Gastrocnemius medialis (tissue), 4 donors: Measurements from ENCODE around the gene GOLPH3.

Experiments used
- POLR2A ChIP-seq, 2 donors: fragments of 450-650 bp; IDR thresholded peaks; one replicate each; pipeline ENCODE4 v1.6.1; 2017; ENCODE audit warnings: antibody characterized with exemption in 2 of 2, mild to moderate bottlenecking in 2 of 2, moderate library complexity in 2 of 2
- TF ChIP-seq, protein P1 (sequence below), 5 experiments: fragments of 450-650 bp in 3 of 5; fragments of 200-600 bp in 2 of 5; sonication (generic) in 2 of 5; IDR thresholded peaks in 4 of 5; conservative IDR thresholded peaks in 1 of 5; 1 replicate in 4 of 5; 2 replicates in 1 of 5; pipeline ENCODE4 v1.5.1; 2016 to 2019; ENCODE audit warnings: antibody characterized with exemption in 5 of 5, mild to moderate bottlenecking in 3 of 5, moderate library complexity in 3 of 5

DNA sequence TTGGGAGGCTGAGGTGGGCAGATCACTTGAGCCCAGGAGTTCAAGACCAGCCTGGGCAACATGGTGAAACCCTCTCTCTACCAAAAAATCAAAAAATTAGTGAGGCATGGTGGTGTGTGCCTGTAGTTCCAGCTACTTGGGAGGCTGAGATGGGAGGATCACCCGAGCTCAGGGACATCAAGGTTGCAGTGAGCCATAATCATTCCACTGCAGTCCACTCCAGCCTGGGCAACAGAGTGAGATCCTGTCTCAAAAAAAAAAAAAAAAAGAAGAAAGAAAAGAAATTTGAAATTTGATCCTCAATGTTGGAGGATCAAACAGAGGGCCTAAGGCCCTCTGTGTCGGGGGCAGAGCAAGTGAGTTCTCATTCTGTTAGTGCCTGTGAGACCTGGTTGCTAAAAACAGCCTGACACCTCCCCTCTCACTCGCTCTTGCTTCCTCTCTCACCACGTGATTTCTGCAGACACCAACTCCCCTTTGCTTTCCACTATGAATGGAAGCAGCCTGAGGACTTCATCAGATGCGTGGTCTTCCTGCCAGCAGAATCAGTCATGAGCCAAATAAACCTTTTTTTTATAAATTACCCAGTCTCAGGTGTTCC lies 8.4 kb upstream of the GOLPH3 start:
- TF ChIP-seq, protein P1, sequence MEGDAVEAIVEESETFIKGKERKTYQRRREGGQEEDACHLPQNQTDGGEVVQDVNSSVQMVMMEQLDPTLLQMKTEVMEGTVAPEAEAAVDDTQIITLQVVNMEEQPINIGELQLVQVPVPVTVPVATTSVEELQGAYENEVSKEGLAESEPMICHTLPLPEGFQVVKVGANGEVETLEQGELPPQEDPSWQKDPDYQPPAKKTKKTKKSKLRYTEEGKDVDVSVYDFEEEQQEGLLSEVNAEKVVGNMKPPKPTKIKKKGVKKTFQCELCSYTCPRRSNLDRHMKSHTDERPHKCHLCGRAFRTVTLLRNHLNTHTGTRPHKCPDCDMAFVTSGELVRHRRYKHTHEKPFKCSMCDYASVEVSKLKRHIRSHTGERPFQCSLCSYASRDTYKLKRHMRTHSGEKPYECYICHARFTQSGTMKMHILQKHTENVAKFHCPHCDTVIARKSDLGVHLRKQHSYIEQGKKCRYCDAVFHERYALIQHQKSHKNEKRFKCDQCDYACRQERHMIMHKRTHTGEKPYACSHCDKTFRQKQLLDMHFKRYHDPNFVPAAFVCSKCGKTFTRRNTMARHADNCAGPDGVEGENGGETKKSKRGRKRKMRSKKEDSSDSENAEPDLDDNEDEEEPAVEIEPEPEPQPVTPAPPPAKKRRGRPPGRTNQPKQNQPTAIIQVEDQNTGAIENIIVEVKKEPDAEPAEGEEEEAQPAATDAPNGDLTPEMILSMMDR (IDR thresholded peaks at IDR 0.05 in 4 of 5, conservative IDR thresholded peaks at IDR 0.05 in 1 of 5), result no peak
- TF ChIP-seq POLR2A (IDR thresholded peaks at IDR 0.05), result no peak
